GM18873 (cell line): ENCODE data around the gene LIFR.
A peak's percentile ranks its signal among the peaks of the same experiment; 100 is the strongest.

ENCODE experiments used
- ATAC-seq: cut with Tn5 transposase; IDR thresholded peaks from one replicate; pipeline ENCODE4 v1.9.1; 2021; ENCODE audit warnings: mild to moderate bottlenecking, moderate library complexity, moderate number of reproducible peaks; ENCODE audit not compliant: unreplicated experiment, low FRiP score

LIFR gene

DNA sequence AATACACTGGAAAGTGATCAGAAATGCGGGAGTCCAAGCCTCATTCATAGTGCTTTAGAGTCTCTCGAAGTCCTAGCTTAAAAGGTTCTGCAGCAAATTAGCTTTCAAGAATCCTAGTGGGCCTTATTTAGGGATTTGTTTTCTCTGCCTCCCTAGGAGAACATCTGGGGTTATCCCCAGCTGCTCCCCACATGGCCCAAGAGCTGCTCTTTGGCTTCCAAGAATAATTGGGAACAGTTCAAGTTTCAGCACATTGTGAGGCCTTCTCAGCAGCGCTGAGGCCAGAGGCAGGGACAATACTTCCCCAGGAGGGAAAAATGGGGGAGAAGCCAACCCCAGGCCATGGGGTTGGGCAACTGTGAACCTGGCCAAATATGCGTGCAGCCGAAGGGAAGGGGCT lies 108.7 kb downstream of the LIFR start:
- ATAC-seq, result no peak

DNA sequence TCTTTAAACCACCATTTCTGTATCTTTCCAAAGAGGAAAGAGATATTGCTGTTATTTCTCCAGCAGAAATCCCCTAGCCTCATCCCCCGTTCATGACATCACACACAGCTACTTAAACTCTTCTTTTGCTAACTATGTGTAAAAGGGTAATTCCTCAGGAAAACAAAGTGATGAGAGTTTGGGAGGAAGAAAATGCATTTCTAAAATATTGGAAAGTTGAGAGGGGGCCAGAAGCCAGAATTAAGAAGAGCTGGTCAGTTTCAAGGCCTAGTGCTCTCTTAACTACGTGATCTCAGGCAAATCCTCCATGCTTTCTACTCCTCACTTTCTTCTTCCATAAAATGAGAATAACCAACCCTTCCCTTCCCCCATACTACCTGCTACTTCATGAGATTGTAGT lies 109.4 kb downstream of the LIFR start:
- ATAC-seq, result no peak

DNA sequence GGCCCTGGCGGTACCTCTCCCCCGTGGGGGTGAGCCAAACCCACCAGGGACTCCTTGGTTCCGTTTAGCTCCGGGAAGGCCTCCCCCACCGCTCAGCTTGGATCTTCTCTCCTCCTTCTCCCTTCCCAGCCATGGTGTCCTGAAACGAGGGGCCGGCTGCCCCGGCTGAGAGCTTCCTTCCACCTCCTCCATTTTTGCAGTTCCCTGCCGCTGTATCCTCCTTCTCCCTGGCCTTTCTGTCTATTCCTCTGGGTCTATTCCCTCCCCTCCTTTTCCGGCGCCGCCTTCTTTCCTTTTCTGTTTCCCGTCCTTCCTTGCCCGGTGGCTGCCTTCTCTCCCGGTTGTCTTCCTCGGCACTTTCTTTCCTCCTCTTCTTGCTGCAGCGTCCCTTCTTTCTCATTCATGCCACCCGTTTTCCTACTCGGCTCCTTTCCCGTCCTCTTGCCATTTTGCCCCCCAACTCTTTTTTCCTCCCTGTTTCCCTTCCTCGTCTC lies 110.4 kb downstream of the LIFR start:
- no peak for ATAC-seq

DNA sequence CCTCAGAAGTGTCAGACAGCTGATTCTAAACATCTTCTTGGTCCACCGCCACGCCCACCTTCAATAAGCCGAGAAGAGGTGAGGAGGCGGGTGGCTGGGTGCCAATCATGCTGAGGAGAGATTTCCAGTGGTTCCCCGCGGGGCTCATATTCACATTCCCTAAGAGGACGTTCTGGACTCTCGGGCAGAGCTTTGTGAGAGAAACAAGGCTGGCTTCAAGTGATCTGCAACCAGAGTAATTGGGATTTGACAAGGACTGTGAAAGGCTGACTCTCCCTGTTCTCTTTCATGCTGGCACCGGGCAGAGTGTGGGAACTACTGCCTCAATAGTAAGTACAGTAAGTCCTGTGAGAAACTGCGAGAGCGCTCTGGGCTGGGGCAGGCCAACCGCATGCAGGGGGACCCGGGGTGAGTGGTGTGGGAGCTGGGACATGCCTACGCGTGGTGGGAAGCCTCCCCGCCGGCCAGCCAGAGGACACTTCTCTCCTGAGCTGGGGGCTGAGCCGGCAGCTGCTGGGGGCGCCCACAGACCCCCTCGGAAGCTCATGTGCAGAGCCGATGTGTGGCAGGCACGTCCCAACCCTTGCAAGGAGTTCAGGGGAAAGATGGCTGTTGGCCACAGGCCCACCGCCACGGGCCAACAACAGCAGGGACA lies 110.9 kb downstream of the LIFR start:
- no peak for ATAC-seq

DNA sequence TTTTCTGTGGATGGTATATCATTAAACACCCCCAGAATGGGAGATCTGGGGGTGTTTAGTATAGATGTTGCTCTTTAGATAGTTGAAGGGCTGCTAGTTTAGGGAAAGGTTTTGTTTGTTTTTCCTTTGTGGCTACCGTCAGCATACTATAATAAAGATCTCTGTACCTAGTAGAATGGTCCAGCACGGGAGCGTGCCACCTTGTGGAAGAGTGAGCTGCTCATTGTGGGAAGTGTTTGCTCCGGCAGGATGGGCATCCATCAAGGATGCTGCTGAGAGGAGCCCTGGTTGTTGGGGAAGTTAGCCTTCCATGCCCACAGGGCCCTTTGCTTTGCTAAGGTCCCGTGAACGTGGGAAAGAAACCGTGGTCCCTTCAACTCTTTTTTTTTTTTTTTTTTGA lies 113.1 kb downstream of the LIFR start:
- ATAC-seq, result no peak

DNA sequence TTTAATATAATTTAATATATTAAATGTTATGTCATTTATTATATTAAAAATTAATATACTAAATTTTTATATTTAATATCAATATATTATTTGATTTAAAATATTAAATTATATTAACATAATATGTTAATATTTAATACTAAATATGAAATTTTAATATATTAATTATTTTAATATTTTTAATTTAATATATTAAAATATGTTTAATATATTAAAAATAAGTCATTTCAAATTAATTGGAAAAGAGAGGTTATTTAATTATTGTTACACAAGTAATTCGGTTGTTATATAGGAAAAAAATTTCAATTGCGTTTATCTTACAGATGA lies 114.2 kb downstream of the LIFR start:
- ATAC-seq, result no peak

DNA sequence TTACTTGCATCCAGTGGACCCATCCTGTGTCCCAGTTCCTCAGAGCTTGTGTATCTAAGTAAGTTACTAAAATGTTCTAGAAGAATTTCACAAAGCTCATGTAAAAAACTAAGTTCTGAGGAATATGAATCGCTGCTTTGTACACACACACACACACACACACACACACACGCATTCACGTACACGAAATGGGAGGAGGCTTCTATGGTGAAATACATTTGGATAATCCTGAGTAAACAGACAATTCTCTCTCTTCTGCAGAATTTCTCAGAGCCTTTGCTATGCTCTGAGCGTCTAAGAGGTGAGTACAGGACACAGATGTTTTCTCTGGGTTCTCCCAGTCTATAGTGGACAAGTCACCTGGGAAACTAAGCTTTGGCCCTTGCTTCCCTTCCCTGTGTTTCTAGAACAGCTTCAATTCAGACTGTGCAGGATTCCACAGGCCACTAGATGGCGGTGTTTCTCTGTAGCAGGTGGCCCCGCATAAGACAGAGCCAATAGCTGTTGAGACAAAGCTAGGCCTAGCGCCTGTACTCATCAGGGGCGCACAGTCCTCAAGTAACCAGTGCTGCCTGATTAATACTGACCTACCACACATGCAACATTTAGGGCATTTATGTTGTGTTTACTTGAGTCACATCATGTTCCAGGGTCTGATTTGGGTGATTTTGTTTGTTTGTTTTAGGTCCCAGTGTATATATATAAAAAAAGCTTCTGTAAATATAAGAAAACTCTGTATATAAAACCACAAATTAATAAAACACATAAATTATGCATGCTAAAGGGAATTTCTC lies 114.8 kb downstream of the LIFR start:
- peak; percentile 97 for ATAC-seq

DNA sequence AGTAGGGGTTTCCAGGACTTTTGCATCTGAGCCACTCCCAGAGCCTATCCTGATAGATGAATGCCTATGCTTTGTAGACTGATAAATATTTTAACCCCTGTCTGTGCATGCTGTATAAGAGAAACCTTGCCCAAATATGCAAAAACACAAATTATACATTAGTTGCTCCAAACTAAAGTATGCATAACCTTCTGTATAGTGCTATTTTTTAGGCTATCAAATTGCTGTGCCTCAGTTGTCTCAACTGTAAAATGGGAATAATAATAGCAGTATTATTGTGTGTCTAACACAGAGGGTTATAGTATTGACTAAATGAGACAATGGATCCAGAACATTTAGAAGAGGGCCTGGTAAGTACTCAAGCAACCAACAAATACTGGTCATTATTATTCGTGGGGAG lies 117.7 kb downstream of the LIFR start:
- no peak for ATAC-seq

DNA sequence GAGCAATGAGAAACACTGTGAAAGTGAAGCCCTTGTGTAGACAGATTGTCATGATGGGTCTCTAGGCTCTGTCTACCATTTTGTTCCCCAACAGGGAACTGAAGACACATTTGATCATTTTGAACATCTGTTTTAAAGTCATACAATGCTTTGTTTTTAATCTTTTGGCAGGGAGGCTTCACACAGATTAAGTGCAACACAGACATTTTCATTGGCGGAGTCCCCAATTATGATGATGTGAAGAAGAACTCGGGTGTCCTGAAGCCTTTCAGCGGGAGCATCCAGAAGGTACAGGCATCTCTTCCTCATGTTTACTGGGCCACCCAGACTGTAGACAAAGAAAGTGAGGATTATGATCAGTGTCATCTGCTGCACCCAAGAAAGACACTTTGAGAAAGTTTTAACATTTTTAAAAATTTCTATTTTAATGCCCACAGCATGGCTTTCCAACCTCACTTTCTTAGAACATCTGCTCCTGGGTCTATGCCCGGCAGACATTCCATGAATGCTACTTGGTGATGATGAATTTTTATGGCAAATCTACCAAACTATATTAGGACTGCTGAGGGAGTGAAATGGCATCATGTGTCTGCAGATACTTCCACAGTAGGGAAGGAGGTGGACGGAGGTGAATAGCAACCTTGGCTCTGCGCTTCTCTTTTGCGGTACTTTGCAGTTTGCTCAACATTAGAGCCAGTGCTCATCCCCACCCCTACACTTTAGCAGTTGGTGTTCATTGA lies 121.3 kb downstream of the LIFR start:
- ATAC-seq, result no peak

DNA sequence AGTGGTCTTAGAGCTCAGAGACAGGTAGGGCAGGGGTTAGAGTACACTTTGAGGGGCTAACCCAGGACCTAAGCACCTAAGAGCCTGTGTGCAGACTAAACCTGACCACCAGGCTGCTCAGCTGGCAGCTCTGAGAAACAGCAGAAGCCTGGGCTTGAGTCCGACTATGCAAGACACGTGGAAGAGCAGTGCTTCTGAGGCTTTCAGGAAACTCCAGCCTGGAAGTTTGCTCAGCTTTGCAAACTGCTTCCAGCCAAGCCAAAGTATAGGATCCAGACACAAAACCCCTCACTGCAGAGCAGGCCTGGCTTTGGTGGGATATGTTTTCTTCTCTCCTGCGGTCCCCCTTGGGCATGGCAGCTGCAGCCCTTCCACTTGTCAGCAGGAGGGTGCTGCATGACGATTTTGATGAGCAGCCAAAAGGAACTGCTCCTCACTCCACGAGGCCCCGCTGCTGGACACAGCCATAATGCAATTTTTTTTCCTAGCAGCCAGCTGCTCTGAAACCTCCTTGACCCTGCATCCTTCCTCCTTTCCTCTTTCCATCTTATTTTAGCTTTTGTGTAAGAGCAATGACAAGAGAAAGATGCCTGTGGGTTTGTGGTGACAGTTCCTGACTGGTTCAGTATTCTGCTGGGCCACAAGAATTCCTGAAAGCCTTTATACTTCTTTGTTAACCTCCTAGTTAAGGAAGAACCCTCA lies 123.1 kb downstream of the LIFR start:
- no peak for ATAC-seq

DNA sequence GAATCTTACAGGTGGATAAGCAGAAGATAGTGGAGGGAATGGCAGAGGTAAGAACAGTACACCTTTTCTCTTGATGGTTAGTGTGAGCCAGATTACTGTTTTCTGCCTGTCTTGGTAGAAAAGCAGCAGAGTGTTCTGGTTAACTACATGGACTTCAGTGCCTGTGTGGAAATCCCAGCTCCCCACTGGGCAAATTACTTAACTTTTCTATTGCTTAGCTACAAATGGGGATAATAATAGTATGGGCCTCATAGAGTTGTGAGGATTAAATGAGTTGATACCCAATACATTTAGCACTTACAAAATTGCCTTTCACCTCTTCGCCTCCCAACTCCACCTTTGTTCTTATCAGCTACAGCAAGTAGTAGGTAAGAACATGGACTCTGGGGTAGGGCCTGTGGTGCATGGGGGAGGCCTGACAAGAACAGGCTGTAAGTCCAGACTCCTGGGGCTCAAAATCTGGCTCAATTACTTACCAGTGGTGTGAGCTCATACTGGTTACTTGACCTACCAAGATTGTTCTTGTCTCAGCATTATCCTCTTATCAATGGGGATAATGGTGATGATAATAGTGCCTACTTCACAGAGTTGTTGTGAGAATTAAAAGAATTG lies 125.1 kb downstream of the LIFR start:
- ATAC-seq, result no peak

DNA sequence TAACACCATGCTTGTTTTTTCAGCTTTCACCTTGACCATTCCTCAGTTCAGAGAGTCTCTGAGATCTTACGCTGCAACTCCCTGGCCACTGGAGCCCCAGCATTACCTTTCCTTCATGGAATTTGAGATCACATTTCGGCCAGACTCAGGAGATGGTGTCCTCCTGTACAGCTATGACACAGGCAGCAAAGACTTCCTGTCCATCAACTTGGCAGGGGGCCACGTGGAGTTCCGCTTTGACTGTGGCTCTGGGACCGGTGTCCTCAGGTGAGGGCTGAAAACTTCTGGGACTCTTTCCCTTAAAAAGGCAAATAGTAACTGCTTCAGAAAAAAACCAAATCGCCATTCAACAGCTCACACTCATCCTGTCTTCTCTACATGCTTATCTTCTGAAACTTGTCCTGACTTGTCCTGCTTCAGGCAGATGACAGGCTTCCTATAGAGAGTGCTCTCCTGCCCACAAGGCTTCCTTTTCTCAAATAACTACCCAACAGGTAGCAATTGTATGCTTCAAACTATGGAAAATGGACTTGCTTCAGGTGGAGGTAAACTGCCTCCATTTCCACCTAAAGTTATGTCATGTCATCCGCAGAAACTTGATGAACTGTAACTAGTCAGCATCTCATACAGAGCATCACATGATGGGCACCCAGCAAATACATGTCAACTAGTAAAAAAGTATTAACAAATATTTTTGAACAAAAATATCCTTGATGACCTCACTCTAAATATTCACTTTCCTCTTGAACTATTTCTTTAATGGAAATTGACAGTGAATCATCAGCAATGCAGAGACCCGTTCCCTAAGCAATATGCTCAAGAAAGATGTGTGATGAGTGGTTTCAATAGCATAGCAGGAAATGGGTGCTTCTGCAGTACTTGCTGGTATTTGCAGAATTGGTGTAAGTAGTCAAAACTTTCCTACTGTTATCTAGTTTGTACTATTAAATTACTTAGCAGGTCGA lies 129.2 kb downstream of the LIFR start:
- ATAC-seq, result no peak

DNA sequence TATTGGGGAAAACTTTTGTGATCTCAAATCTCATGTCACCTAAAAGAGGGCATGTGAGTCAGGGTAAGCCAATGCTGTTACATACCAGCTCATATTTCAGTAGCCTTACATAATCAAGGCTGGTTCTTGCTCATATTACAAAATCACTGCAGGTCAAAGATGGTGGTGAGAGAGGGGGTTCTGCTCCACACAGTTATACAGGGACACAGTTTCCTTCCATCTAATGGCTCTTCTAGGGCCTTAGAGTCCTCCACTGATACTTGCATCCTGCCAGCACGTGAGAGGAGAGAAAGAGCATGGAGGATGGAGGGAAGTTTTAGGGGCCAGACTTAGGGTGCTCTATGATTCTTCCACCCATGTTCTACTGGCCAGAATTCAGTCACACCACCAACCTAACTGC lies 130.0 kb downstream of the LIFR start:
- no peak for ATAC-seq
